H9 (cell line): ENCODE data around the gene ABCA1. TPM values are rescaled to one million over a fixed set of nuclear protein-coding genes. Genes with fewer than 3 reads are reported as not detected.

Source experiments
- DNase-seq: peaks from one replicate; pipeline ENCODE4 v3.0.0-alpha.2; 2017
- H2AFZ ChIP-seq: one replicate; pipeline ENCODE4 v1.6.1; 2013; ENCODE audit warnings: mild to moderate bottlenecking, low read length, control low read depth, moderate library complexity
- H2AK5ac ChIP-seq: 2 replicates; pipeline ENCODE4 v1.6.1; 2013; ENCODE audit warnings: low read length, control low read depth, mixed read lengths; ENCODE audit not compliant: insufficient read length
- H2BK120ac ChIP-seq: one replicate; pipeline ENCODE4 v1.6.1; 2013; ENCODE audit warnings: low read depth, mild to moderate bottlenecking, low read length, control low read depth, inconsistent platforms; ENCODE audit not compliant: poor library complexity, severe bottlenecking
- H2BK12ac ChIP-seq: 2 replicates; pipeline ENCODE4 v1.6.1; 2013; ENCODE audit warnings: low read length, control low read depth, mixed read lengths, low read depth; ENCODE audit not compliant: insufficient read length
- H2BK15ac ChIP-seq: 2 replicates; pipeline ENCODE4 v1.6.1; 2013; ENCODE audit warnings: low read depth, low read length, control low read depth
- H2BK20ac ChIP-seq: one replicate; pipeline ENCODE4 v1.6.1; 2013; ENCODE audit warnings: low read depth, mild to moderate bottlenecking, low read length, control low read depth, inconsistent platforms; ENCODE audit not compliant: poor library complexity, severe bottlenecking
- H2BK5ac ChIP-seq: 2 replicates; pipeline ENCODE4 v1.6.1; 2013; ENCODE audit warnings: low read length, control low read depth, mixed read lengths; ENCODE audit not compliant: insufficient read length
- H3K14ac ChIP-seq: 2 replicates; pipeline ENCODE4 v1.6.1; 2013; ENCODE audit warnings: low read length, control low read depth; ENCODE audit not compliant: insufficient read depth
- H3K18ac ChIP-seq: 2 replicates; pipeline ENCODE4 v1.6.1; 2013; ENCODE audit warnings: low read depth, mild to moderate bottlenecking, mixed read lengths, low read length, control low read depth; ENCODE audit not compliant: insufficient read length
- H3K23ac ChIP-seq: 2 replicates; pipeline ENCODE4 v1.6.1; 2013; ENCODE audit warnings: low read length, control low read depth, mixed read lengths, low read depth; ENCODE audit not compliant: insufficient read length
- H3K23me2 ChIP-seq: 2 replicates; pipeline ENCODE4 v1.6.1; 2013; ENCODE audit warnings: low read depth, mild to moderate bottlenecking, mixed read lengths, low read length, control low read depth; ENCODE audit not compliant: insufficient read length, poor library complexity, severe bottlenecking
- H3K27ac ChIP-seq: 2 replicates; pipeline ENCODE4 v1.5.1; 2013; ENCODE audit warnings: low read length, control low read depth, mixed read lengths, low read depth; ENCODE audit not compliant: insufficient read length
- H3K27me3 ChIP-seq: 2 replicates; pipeline ENCODE4 v1.6.1; 2013; ENCODE audit warnings: low read length, control low read depth, inconsistent platforms; ENCODE audit not compliant: insufficient read depth
- H3K4ac ChIP-seq: 2 replicates; pipeline ENCODE4 v1.6.1; 2013; ENCODE audit warnings: low read depth, mild to moderate bottlenecking, control low read depth, inconsistent platforms, low read length, moderate library complexity
- H3K4me1 ChIP-seq: 2 replicates; pipeline ENCODE4 v1.6.1; 2013; ENCODE audit warnings: low read length, control low read depth, inconsistent platforms; ENCODE audit not compliant: insufficient read depth
- H3K4me2 ChIP-seq: 2 replicates; pipeline ENCODE4 v1.6.1; 2013; ENCODE audit warnings: low read length, control low read depth, mixed read lengths; ENCODE audit not compliant: insufficient read length, insufficient read depth
- H3K56ac ChIP-seq: 2 replicates; pipeline ENCODE4 v1.6.1; 2013; ENCODE audit warnings: low read depth, mild to moderate bottlenecking, mixed read lengths, low read length, control low read depth; ENCODE audit not compliant: insufficient read length
- H3K79me1 ChIP-seq: 2 replicates; pipeline ENCODE4 v1.6.1; 2013; ENCODE audit warnings: low read depth, mild to moderate bottlenecking, moderate library complexity, low read length, control low read depth, inconsistent platforms; ENCODE audit not compliant: insufficient read depth, poor library complexity, severe bottlenecking
- H3K79me2 ChIP-seq: 2 replicates; pipeline ENCODE4 v1.6.1; 2013; ENCODE audit warnings: low read length, control low read depth, inconsistent platforms; ENCODE audit not compliant: insufficient read depth
- H3K9ac ChIP-seq: 2 replicates; pipeline ENCODE4 v1.6.1; 2013; ENCODE audit warnings: low read length, control low read depth, mixed read lengths; ENCODE audit not compliant: insufficient read length; ENCODE audit errors: extremely low read depth
- H3K9me3 ChIP-seq: one replicate; pipeline ENCODE4 v1.6.1; 2013; ENCODE audit warnings: low read depth, low read length, inconsistent platforms; ENCODE audit not compliant: control insufficient read depth
- H3T11ph ChIP-seq: one replicate; pipeline ENCODE4 v1.6.1; 2013; ENCODE audit warnings: mild to moderate bottlenecking, low read length, control low read depth, inconsistent platforms
- H4K20me1 ChIP-seq: one replicate; pipeline ENCODE4 v1.6.1; 2013; ENCODE audit not compliant: control insufficient read depth, insufficient read length, insufficient read depth
- H4K5ac ChIP-seq: 2 replicates; pipeline ENCODE4 v1.6.1; 2013; ENCODE audit warnings: low read depth, mild to moderate bottlenecking, mixed read lengths, low read length, control low read depth; ENCODE audit not compliant: insufficient read length
- H4K8ac ChIP-seq: replicated peaks from 2 replicates; pipeline ENCODE4 v1.6.1; 2013; ENCODE audit warnings: low read length, control low read depth, mixed read lengths, low read depth; ENCODE audit not compliant: insufficient read length
- H4K91ac ChIP-seq: 2 replicates; pipeline ENCODE4 v1.6.1; 2013; ENCODE audit warnings: low read depth, mild to moderate bottlenecking, moderate library complexity, mixed read lengths, low read length, control low read depth; ENCODE audit not compliant: insufficient read length
- H3K27ac Mint-ChIP-seq, 3 experiments: 2 replicates in 2 of 3; 3 replicates in 1 of 3; pipeline ENCODE4 v1.8.0; 2020 to 2021; ENCODE audit warnings: mixed read lengths in 3 of 3, mild to moderate bottlenecking in 1 of 3, moderate library complexity in 1 of 3
- H3K27me3 Mint-ChIP-seq: 2 replicates; pipeline ENCODE4 v1.8.0; 2021; ENCODE audit warnings: low read depth, mild to moderate bottlenecking, moderate library complexity, mixed read lengths
- H3K36me3 Mint-ChIP-seq, 3 experiments: 2 replicates in 2 of 3; 3 replicates in 1 of 3; pipeline ENCODE4 v1.8.0; 2020 to 2021; ENCODE audit warnings: low read depth in 3 of 3, mixed read lengths in 3 of 3; ENCODE audit not compliant: insufficient read depth in 1 of 3
- H3K4me1 Mint-ChIP-seq, 2 experiments: 2 replicates each; pipeline ENCODE4 v1.8.0; 2020; ENCODE audit warnings: mixed read lengths in 2 of 2
- H3K4me3 Mint-ChIP-seq, 2 experiments: 2 replicates in 1 of 2; 3 replicates in 1 of 2; pipeline ENCODE4 v1.8.0; 2020 to 2021; ENCODE audit warnings: mild to moderate bottlenecking in 2 of 2, mixed read lengths in 2 of 2, moderate library complexity in 1 of 2
- H3K9me3 Mint-ChIP-seq, 2 experiments: 2 replicates in 1 of 2; 3 replicates in 1 of 2; pipeline ENCODE4 v1.8.0; 2020; ENCODE audit warnings: mild to moderate bottlenecking in 2 of 2, mixed read lengths in 2 of 2, moderate library complexity in 1 of 2
- WGBS: extraction: QIAGEN DNeasy Blood & Tissue Kit; methylation state at CpG from one replicate; pipeline ENCODE4 v1.1.7; 2013; ENCODE audit warnings: missing lambda C conversion rate, low lambda C conversion rate, mixed read lengths; ENCODE audit not compliant: insufficient read length; ENCODE audit errors: extremely low coverage; 5-methylcytosine and 5-hydroxymethylcytosine counted together
- total RNA-seq: library from RNA; stranded (reverse); gene quantifications from 2 replicates; pipeline ENCODE4 v1.2.1, GENCODE V29; 2021
- TF ChIP-seq, protein P1 (sequence below): fragments of 200-600 bp; sonication (generic); conservative IDR thresholded peaks from 3 replicates; pipeline ENCODE4 v1.8.0; 2021; ENCODE audit warnings: antibody characterized with exemption, mild to moderate bottlenecking

The ABCA1 gene
- total RNA-seq, 1 experiment from 2014 or later, result 16.6 TPM

DNA sequence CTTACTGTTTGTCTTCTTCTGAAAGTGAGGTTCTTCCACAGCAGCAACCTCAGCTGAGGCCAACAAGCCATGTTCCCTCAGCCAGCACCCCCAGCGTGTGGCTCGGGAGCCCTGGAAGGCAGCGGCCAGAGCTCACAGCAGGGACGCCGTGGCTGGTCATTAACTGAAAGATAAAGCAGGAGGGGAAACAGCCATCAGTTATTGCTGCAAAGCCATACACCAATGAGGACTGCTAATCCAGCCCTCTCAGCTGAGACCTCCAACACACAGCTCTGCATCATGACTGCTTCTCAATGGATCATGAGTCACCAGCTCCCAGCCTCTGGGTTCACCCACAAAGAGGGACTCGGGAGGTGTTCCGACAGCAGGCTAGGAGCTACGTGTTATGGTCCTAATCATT lies 24.3 kb downstream of the ABCA1 start:
- no peaks in the 10 kb centered on the region for H3K9me3 Mint-ChIP-seq
- no peak overlapping the region for H3K27ac ChIP-seq

More for the DNA sequence above, 24.3 kb downstream of the ABCA1 start:
- Histone ChIP-seq H2BK120ac (no peak overlapping the region), H2BK20ac (no peak overlapping the region), H2AK5ac (no peak overlapping the region), H3K18ac (no peak overlapping the region), H3K4ac (no peak overlapping the region), H4K20me1 (no peaks in the 10 kb centered on the region), H3K9me3 (no peaks in the 10 kb centered on the region), H3K9ac (no peak overlapping the region), H4K91ac (no peak overlapping the region), H3K4me1 (peaks cover 4% of the 10 kb centered on the region; the same call in 1 of the 2 replicates), H3K27me3 (no peaks in the 10 kb centered on the region), H2BK12ac (no peak overlapping the region), H3K4me2 (no peak overlapping the region), H2BK5ac (no peak overlapping the region), H4K5ac (no peak overlapping the region), H3T11ph (no peak overlapping the region), H2AFZ (no peak overlapping the region), H2BK15ac (no peak overlapping the region), H3K23me2 (no peaks in the 10 kb centered on the region), H3K23ac (no peak overlapping the region), H3K56ac (no peak overlapping the region), H3K14ac (no peak overlapping the region), H4K8ac (no peak overlapping the region), H3K79me1 (no peaks in the 10 kb centered on the region), H3K79me2 (no peaks in the 10 kb centered on the region)
- no peak for DNase-seq
- H3K36me3 Mint-ChIP-seq, result no peaks in the 10 kb centered on the region; a peak in 2 of 7 replicates
- WGBS, result no CpG with 5 or more reads among the region's 8 CpGs
- peak overlapping the region in 1 of 3 experiments; percentile 55; a peak in 1 of 7 replicates for H3K27ac Mint-ChIP-seq
- TF ChIP-seq, protein P1, sequence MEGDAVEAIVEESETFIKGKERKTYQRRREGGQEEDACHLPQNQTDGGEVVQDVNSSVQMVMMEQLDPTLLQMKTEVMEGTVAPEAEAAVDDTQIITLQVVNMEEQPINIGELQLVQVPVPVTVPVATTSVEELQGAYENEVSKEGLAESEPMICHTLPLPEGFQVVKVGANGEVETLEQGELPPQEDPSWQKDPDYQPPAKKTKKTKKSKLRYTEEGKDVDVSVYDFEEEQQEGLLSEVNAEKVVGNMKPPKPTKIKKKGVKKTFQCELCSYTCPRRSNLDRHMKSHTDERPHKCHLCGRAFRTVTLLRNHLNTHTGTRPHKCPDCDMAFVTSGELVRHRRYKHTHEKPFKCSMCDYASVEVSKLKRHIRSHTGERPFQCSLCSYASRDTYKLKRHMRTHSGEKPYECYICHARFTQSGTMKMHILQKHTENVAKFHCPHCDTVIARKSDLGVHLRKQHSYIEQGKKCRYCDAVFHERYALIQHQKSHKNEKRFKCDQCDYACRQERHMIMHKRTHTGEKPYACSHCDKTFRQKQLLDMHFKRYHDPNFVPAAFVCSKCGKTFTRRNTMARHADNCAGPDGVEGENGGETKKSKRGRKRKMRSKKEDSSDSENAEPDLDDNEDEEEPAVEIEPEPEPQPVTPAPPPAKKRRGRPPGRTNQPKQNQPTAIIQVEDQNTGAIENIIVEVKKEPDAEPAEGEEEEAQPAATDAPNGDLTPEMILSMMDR, result no peak
- no peak overlapping the region for H3K4me3 Mint-ChIP-seq
- H3K27me3 Mint-ChIP-seq, result no peaks in the 10 kb centered on the region
- H3K4me1 Mint-ChIP-seq, result peaks cover 29 to 36% of the 10 kb centered on the region in 2 experiments
